SK-N-SH treated with all-trans-retinoic acid at 6 μM for 48 hours (cell line): ENCODE data around the gene RTN4RL1.
"Not testable (repeated sequence)": the region's sequence is repeated elsewhere in the genome, so short reads cannot be mapped to it uniquely, and the experiment has no call there.

ENCODE experiments used
- ATAC-seq: fragments of 200-7000 bp; cut with Tn5 transposase; 3 replicates; pipeline ENCODE4 v1.9.1; 2020; ENCODE audit warnings: mild to moderate bottlenecking, moderate library complexity
- ARNTL ChIP-seq: fragments of 450-650 bp; formaldehyde crosslinking; IDR thresholded peaks from 2 replicates; pipeline ENCODE4 v1.5.0; 2020; ENCODE audit warnings: low read depth, mild to moderate bottlenecking, moderate library complexity, borderline replicate concordance
- BACH2 ChIP-seq: fragments of 250-450 bp; sonication (Bioruptor Pico); IDR thresholded peaks from 2 replicates; pipeline ENCODE4 v1.9.0; 2021; ENCODE audit warnings: mild to moderate bottlenecking, borderline replicate concordance
- CSRNP3 ChIP-seq: fragments of 250-450 bp; sonication (Bioruptor Pico); IDR thresholded peaks from 2 replicates; pipeline ENCODE4 v1.5.1; 2021; ENCODE audit warnings: mild to moderate bottlenecking, moderate library complexity
- ESRRG ChIP-seq: fragments of 250-450 bp; sonication (Bioruptor Pico); IDR thresholded peaks from 2 replicates; pipeline ENCODE4 v1.6.1; 2021; ENCODE audit warnings: mild to moderate bottlenecking
- GLIS3 ChIP-seq: fragments of 250-450 bp; sonication (Bioruptor Pico); IDR thresholded peaks from 2 replicates; pipeline ENCODE4 v1.5.0; 2020; ENCODE audit warnings: mild to moderate bottlenecking, moderate library complexity
- ISL1 ChIP-seq: fragments of 250-450 bp; sonication (Bioruptor Pico); IDR thresholded peaks from 2 replicates; pipeline ENCODE4 v2.1.2; 2022; ENCODE audit warnings: mild to moderate bottlenecking, moderate library complexity
- OSR1 ChIP-seq: fragments of 250-450 bp; sonication (Bioruptor Pico); IDR thresholded peaks from 2 replicates; pipeline ENCODE4 v1.8.0; 2022; ENCODE audit warnings: moderate library complexity, mild to moderate bottlenecking, inconsistent platforms
- PATZ1 ChIP-seq: fragments of 250-450 bp; sonication (Bioruptor Pico); IDR thresholded peaks from 2 replicates; pipeline ENCODE4 v1.8.0; 2020; ENCODE audit warnings: mild to moderate bottlenecking, moderate library complexity, borderline replicate concordance
- POU6F1 ChIP-seq: fragments of 250-450 bp; sonication (Bioruptor Pico); IDR thresholded peaks from 2 replicates; pipeline ENCODE4 v1.8.0; 2021; ENCODE audit warnings: low read depth, mild to moderate bottlenecking, moderate library complexity, borderline replicate concordance
- PPARA ChIP-seq: fragments of 250-450 bp; sonication (Bioruptor Pico); IDR thresholded peaks from 2 replicates; pipeline ENCODE4 v1.5.0; 2020; ENCODE audit warnings: mild to moderate bottlenecking, borderline replicate concordance
- RARB ChIP-seq: fragments of 250-450 bp; sonication (Bioruptor Pico); IDR thresholded peaks from 2 replicates; pipeline ENCODE4 v1.8.0; 2021; ENCODE audit warnings: mild to moderate bottlenecking, moderate library complexity
- SNAI2 ChIP-seq: fragments of 250-450 bp; sonication (Bioruptor Pico); IDR thresholded peaks from 2 replicates; pipeline ENCODE4 v1.5.0; 2020; ENCODE audit warnings: mild to moderate bottlenecking, moderate library complexity
- TCF4 ChIP-seq: fragments of 250-450 bp; sonication (Bioruptor Pico); IDR thresholded peaks from 2 replicates; pipeline ENCODE4 v1.8.0; 2021; ENCODE audit warnings: mild to moderate bottlenecking, moderate library complexity, borderline replicate concordance
- TOX ChIP-seq: fragments of 250-450 bp; sonication (Bioruptor Pico); IDR thresholded peaks from 2 replicates; pipeline ENCODE4 v1.8.0; 2021; ENCODE audit warnings: mild to moderate bottlenecking, moderate library complexity, borderline replicate concordance
- TSHZ2 ChIP-seq: fragments of 250-450 bp; sonication (Bioruptor Pico); IDR thresholded peaks from 2 replicates; pipeline ENCODE4 v1.5.0; 2020; ENCODE audit warnings: mild to moderate bottlenecking, moderate library complexity
- ZC3H10 ChIP-seq: fragments of 250-450 bp; sonication (Bioruptor Pico); IDR thresholded peaks from 2 replicates; pipeline ENCODE4 v1.5.1; 2021; ENCODE audit warnings: mild to moderate bottlenecking, moderate library complexity
- ZFP3 ChIP-seq: fragments of 250-450 bp; sonication (Bioruptor Pico); IDR thresholded peaks from 2 replicates; pipeline ENCODE4 v1.5.0; 2020; ENCODE audit warnings: mild to moderate bottlenecking, moderate library complexity
- ZFP30 ChIP-seq: fragments of 450-650 bp; formaldehyde crosslinking; IDR thresholded peaks from 2 replicates; pipeline ENCODE4 v1.5.0; 2022; ENCODE audit warnings: mild to moderate bottlenecking, moderate library complexity
- ZNF70 ChIP-seq: fragments of 450-650 bp; formaldehyde crosslinking; IDR thresholded peaks from 2 replicates; pipeline ENCODE4 v1.5.0; 2020; ENCODE audit warnings: mild to moderate bottlenecking, moderate library complexity
- ZNF8 ChIP-seq: fragments of 450-650 bp; formaldehyde crosslinking; IDR thresholded peaks from 2 replicates; pipeline ENCODE4 v1.5.0; 2020; ENCODE audit warnings: mild to moderate bottlenecking, moderate library complexity

RTN4RL1 gene

GRCh38 chr17:1898332-1898731 lies 126.8 kb downstream of the RTN4RL1 start:
- no peak; the same call in 2 of the 3 replicates for ATAC-seq
- TF ChIP-seq PPARA (CRISPR knock-in tag) (no peak), ZFP3 (CRISPR knock-in tag) (no peak), TCF4 (CRISPR knock-in tag) (no peak), ARNTL (CRISPR knock-in tag) (no peak), OSR1 (CRISPR knock-in tag) (no peak), ESRRG (CRISPR knock-in tag) (no peak), RARB (CRISPR knock-in tag) (no peak), GLIS3 (no peak), ZC3H10 (CRISPR knock-in tag) (no peak), CSRNP3 (CRISPR knock-in tag) (no peak), TOX (CRISPR knock-in tag) (no peak)

- no peak for TF ChIP-seq ZFP30 (CRISPR knock-in tag)
- TF ChIP-seq ZNF70 (CRISPR knock-in tag), result no peak
- TF ChIP-seq, all 23 proteins: peak for 0
- no peak for ATAC-seq
These were observed 128.0 kb downstream of the RTN4RL1 start for GRCh38 chr17:1897105-1897656.

- TF ChIP-seq ZFP3 (CRISPR knock-in tag), result no peak
- no peak for ATAC-seq
These were observed 128.7 kb downstream of the RTN4RL1 start for GRCh38 chr17:1896243-1897104.

- ATAC-seq, result not testable (repeated sequence)
These were observed 129.7 kb downstream of the RTN4RL1 start for GRCh38 chr17:1895479-1895878.

- TF ChIP-seq TCF4 (CRISPR knock-in tag) (no peak), TOX (CRISPR knock-in tag) (no peak), OSR1 (CRISPR knock-in tag) (no peak), ZFP3 (CRISPR knock-in tag) (no peak), GLIS3 (no peak), RARB (CRISPR knock-in tag) (no peak), ARNTL (CRISPR knock-in tag) (no peak), PATZ1 (no peak), ZNF8 (CRISPR knock-in tag) (no peak), ISL1 (CRISPR knock-in tag) (no peak), SNAI2 (no peak), POU6F1 (CRISPR knock-in tag) (no peak), TSHZ2 (CRISPR knock-in tag) (no peak), BACH2 (no peak), PPARA (CRISPR knock-in tag) (no peak)
- no peak for ATAC-seq
These were observed 130.3 kb downstream of the RTN4RL1 start for GRCh38 chr17:1894753-1895339.
